ENCODE data around the gene TIMD4. TPM values are rescaled to one million over a fixed set of nuclear protein-coding genes. Genes with fewer than 3 reads are reported as not detected.

TIMD4 gene
- 1 to 10 TPM in 3 of 4 donors, not detected in 1; 2.2 to 3.6 (median 2.6) TPM for total RNA-seq

- no peak for TF ChIP-seq CTCF (IDR thresholded peaks at IDR 0.05; ENCODE audit: low read depth)
Measured at GRCh38 chr5:156963125-156963524, at the start of gene TIMD4. TSS of gene TIMD4 (minus strand) at chr5:156963226. CDS start at chr5:156963198, 28 bp downstream.

- no peak for TF ChIP-seq CTCF (IDR thresholded peaks at IDR 0.05; ENCODE audit: low read depth)
Measured at GRCh38 chr5:157006262-157006661, 43.2 kb upstream of the TIMD4 start.

GRCh38 chr5:157004893-157005551 is 42.0 kb upstream of the TIMD4 start:
- TF ChIP-seq CTCF (IDR thresholded peaks at IDR 0.05; ENCODE audit: low read depth) = no peak

GRCh38 chr5:156991714-156992113 is 28.7 kb upstream of the TIMD4 start:
- no peak for TF ChIP-seq CTCF (IDR thresholded peaks at IDR 0.05; ENCODE audit: low read depth)

- TF ChIP-seq CTCF (IDR thresholded peaks at IDR 0.05; ENCODE audit: low read depth) = no peak
Measured at GRCh38 chr5:156984064-156984463, 21.0 kb upstream of the TIMD4 start.

- no peak for TF ChIP-seq CTCF (IDR thresholded peaks at IDR 0.05; ENCODE audit: low read depth)
Measured at GRCh38 chr5:156981481-156981880, 18.5 kb upstream of the TIMD4 start.

GRCh38 chr5:156974328-156974727 is 11.3 kb upstream of the TIMD4 start:
- TF ChIP-seq CTCF (IDR thresholded peaks at IDR 0.05; ENCODE audit: low read depth) = no peak
